ENCODE results near the gene AUH. TPM values are rescaled to one million over a fixed set of nuclear protein-coding genes. Genes with fewer than 3 reads are reported as not detected.

AUH gene
- total RNA-seq, 1 experiment from 2014 or later = 21.7 TPM

DNA sequence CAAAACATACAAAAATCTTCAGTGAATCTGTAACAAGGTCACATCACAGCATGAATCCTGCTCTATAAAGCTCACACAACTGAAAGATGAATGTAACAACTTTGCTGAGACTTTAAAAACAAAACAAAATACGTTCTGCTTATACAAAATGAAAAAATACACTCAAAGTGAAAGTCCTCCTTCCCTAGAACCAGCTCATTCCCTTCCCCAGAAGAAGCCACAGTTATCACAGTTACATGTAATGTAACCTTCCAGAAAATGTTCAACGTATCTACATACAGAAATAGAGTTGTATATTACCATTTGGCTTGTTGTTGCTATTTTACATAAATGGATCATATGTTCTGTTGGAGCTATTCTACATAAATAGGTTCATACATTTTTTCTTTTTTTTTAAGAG, 2.6 kb downstream of the AUH start:
- H2BK5ac ChIP-seq (ENCODE audit: insufficient read length, low read length) = no peak overlapping the region
- peaks cover 12 to 44% (median 22%) of the 10 kb centered on the region in 3 experiments for H3K36me3 Mint-ChIP-seq (ENCODE audit: insufficient read depth in 1 of 3, low read depth in 3 of 3)
- H3K27ac Mint-ChIP-seq = peak overlapping the region in 1 of 3 experiments; percentile 27; a peak in 2 of 7 replicates
- TF ChIP-seq, protein P1, sequence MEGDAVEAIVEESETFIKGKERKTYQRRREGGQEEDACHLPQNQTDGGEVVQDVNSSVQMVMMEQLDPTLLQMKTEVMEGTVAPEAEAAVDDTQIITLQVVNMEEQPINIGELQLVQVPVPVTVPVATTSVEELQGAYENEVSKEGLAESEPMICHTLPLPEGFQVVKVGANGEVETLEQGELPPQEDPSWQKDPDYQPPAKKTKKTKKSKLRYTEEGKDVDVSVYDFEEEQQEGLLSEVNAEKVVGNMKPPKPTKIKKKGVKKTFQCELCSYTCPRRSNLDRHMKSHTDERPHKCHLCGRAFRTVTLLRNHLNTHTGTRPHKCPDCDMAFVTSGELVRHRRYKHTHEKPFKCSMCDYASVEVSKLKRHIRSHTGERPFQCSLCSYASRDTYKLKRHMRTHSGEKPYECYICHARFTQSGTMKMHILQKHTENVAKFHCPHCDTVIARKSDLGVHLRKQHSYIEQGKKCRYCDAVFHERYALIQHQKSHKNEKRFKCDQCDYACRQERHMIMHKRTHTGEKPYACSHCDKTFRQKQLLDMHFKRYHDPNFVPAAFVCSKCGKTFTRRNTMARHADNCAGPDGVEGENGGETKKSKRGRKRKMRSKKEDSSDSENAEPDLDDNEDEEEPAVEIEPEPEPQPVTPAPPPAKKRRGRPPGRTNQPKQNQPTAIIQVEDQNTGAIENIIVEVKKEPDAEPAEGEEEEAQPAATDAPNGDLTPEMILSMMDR (conservative IDR thresholded peaks at IDR 0.05) = no peak
- H3K14ac ChIP-seq (ENCODE audit: insufficient read depth, low read length) = no peak overlapping the region
- H3K4me1 Mint-ChIP-seq = peaks cover 22 to 27% of the 10 kb centered on the region in 2 experiments
- no peak overlapping the region for H2BK15ac ChIP-seq (ENCODE audit: low read depth, low read length)
- no peaks in the 10 kb centered on the region for H3K79me1 ChIP-seq (ENCODE audit: insufficient read depth, low read depth, low read length, poor library complexity, severe bottlenecking)
- 0 out of 5 replicates have a peak overlapping the region, but pooled peaks of 1 of the 2 experiments have one; percentile 33 for H3K4me3 Mint-ChIP-seq
- WGBS (ENCODE audit: extremely low coverage, insufficient read length, low lambda C conversion rate) = no CpG with 5 or more reads among the region's 2 CpGs
- H4K20me1 ChIP-seq (ENCODE audit: control insufficient read depth, insufficient read depth, insufficient read length) = no peaks in the 10 kb centered on the region
- H3K18ac ChIP-seq (ENCODE audit: insufficient read length, low read depth, low read length) = no peak overlapping the region
- peaks cover 0 to 5% of the 10 kb centered on the region in 2 experiments; a peak in 3 of 5 replicates for H3K9me3 Mint-ChIP-seq
- H3K56ac ChIP-seq (ENCODE audit: insufficient read length, low read depth, low read length) = no peak overlapping the region
- no peak overlapping the region for H2BK12ac ChIP-seq (ENCODE audit: insufficient read length, low read depth, low read length)
- no peak overlapping the region for H3T11ph ChIP-seq (ENCODE audit: low read length)
- no peak overlapping the region for H4K8ac ChIP-seq (replicated peaks; ENCODE audit: insufficient read length, low read depth, low read length)
- no peak overlapping the region for H3K23ac ChIP-seq (ENCODE audit: insufficient read length, low read depth, low read length)
- peaks cover 8% of the 10 kb centered on the region for H3K4me1 ChIP-seq (ENCODE audit: insufficient read depth, low read length)
- no peak overlapping the region for H2AFZ ChIP-seq (ENCODE audit: low read length)
- no peak for DNase-seq
- H2AK5ac ChIP-seq (ENCODE audit: insufficient read length, low read length) = no peak overlapping the region
- no peaks in the 10 kb centered on the region for H3K9me3 ChIP-seq (ENCODE audit: control insufficient read depth, low read depth, low read length)
- no peaks in the 10 kb centered on the region; the same call in 1 of the 2 replicates for H3K27me3 Mint-ChIP-seq (ENCODE audit: low read depth)
- no peak overlapping the region for H3K27ac ChIP-seq (ENCODE audit: insufficient read length, low read depth, low read length)
- no peaks in the 10 kb centered on the region for H3K23me2 ChIP-seq (ENCODE audit: insufficient read length, low read depth, low read length, poor library complexity, severe bottlenecking)
- peaks cover 15% of the 10 kb centered on the region; the same call in 1 of the 2 replicates for H3K79me2 ChIP-seq (ENCODE audit: insufficient read depth, low read length)
- no peak overlapping the region for H4K91ac ChIP-seq (ENCODE audit: insufficient read length, low read depth, low read length)
- H3K4me2 ChIP-seq (ENCODE audit: insufficient read depth, insufficient read length, low read length) = no peak overlapping the region
- H3K27me3 ChIP-seq (ENCODE audit: insufficient read depth, low read length) = no peaks in the 10 kb centered on the region
- H4K5ac ChIP-seq (ENCODE audit: insufficient read length, low read depth, low read length) = no peak overlapping the region
- H3K9ac ChIP-seq (ENCODE audit: extremely low read depth, insufficient read length, low read length) = no peak overlapping the region
- no peak overlapping the region for H3K4ac ChIP-seq (ENCODE audit: low read depth, low read length)
- no peak overlapping the region for H2BK120ac ChIP-seq (ENCODE audit: low read depth, low read length, poor library complexity, severe bottlenecking)
- H2BK20ac ChIP-seq (ENCODE audit: low read depth, low read length, poor library complexity, severe bottlenecking) = no peak overlapping the region
